K562 (cell line): ENCODE data around the gene PRDM16. TPM values are rescaled to one million over a fixed set of nuclear protein-coding genes. Genes with fewer than 3 reads are reported as not detected.

ENCODE experiments used
- ATAC-seq: fragments of 200-7000 bp; cut with Tn5 transposase; 3 replicates; pipeline ENCODE4 v1.9.1; 2020; ENCODE audit warnings: moderate library complexity
- BruUV-seq: library from RNA; stranded (reverse); fragments of 400-500 nt; replicated peaks from 2 replicates; lab custom pipeline; 2021; lab: Mats Ljungman, UMichigan
- CTCF ChIA-PET: fragments of 300-600 bp; formaldehyde crosslinking; extraction: SDS; loops from one replicate; lab custom pipeline; 2021; ENCODE audit warnings: low intra/inter-chr PET ratio; lab: Yijun Ruan, JAX
- POLR2A ChIA-PET: fragments of 300-600, 350-650 bp; sonication (Branson Sonifier 250); formaldehyde crosslinking; extraction: SDS; loops from one replicate; lab custom pipeline; 2021; ENCODE audit warnings: antibody characterized with exemption, inconsistent platforms; lab: Yijun Ruan, JAX
- DNase-seq, 4 experiments: peaks; one replicate each; pipeline versions ENCODE4 v3.0.0 to v3.0.0-alpha.2; 2011 to 2018; ENCODE audit warnings: low spot score in 3 of 4, mixed read lengths in 3 of 4; ENCODE audit errors: extremely low read depth in 1 of 4
- FAIRE-seq: peaks from 2 replicates; lab custom pipeline; 2011; peaks lifted over from hg19 to GRCh38; lab: Jason Lieb, UNC
- H2AFZ ChIP-seq: 2 replicates; pipeline ENCODE4 v1.6.0; 2011; ENCODE audit warnings: low read depth, low read length, control low read depth, inconsistent platforms
- H3K27ac ChIP-seq: fragments of 200-600 bp; 3 replicates; pipeline ENCODE4 v1.8.0; 2011; ENCODE audit warnings: low read depth, mild to moderate bottlenecking, control low read depth, inconsistent platforms, low read length, moderate library complexity, mixed read lengths; ENCODE audit errors: extremely low read depth
- H3K27me3 ChIP-seq, 2 experiments: fragments of 300-600 bp in 1 of 2; 2 replicates in 1 of 2; 3 replicates in 1 of 2; pipeline versions ENCODE4 v1.6.0 to v1.8.0; 2011; ENCODE audit warnings: inconsistent platforms in 2 of 2, low read length in 2 of 2, mild to moderate bottlenecking in 1 of 2, mixed read lengths in 1 of 2, moderate library complexity in 1 of 2; ENCODE audit not compliant: control insufficient read depth in 2 of 2, insufficient read depth in 2 of 2
- H3K36me3 ChIP-seq: fragments of 300-600 bp; 3 replicates; pipeline ENCODE4 v1.8.0; 2011; ENCODE audit warnings: mild to moderate bottlenecking, low read length, inconsistent platforms; ENCODE audit not compliant: control insufficient read depth, insufficient read depth
- H3K4me1 ChIP-seq, 2 experiments: fragments of 200-600 bp in 1 of 2; replicated peaks in 1 of 2; 2 replicates in 1 of 2; 3 replicates in 1 of 2; pipeline versions ENCODE4 v1.5.1 to v1.8.0; 2011; ENCODE audit warnings: inconsistent platforms in 2 of 2, low read length in 2 of 2, mild to moderate bottlenecking in 1 of 2, mixed read lengths in 1 of 2, moderate library complexity in 1 of 2; ENCODE audit not compliant: control insufficient read depth in 2 of 2, insufficient read depth in 2 of 2
- H3K4me2 ChIP-seq: 2 replicates; pipeline ENCODE4 v1.6.1; 2011; ENCODE audit warnings: low read length, control low read depth, inconsistent platforms, mixed read lengths; ENCODE audit not compliant: insufficient read depth
- H3K4me3 ChIP-seq: fragments of 200-600 bp; sonication (generic), shearing (Covaris generic); 2 replicates; pipeline ENCODE4 v1.5.1; 2016; ENCODE audit warnings: control low read depth, inconsistent platforms
- H3K79me2 ChIP-seq: fragments of 200-600 bp; 3 replicates; pipeline ENCODE4 v1.8.0; 2011; ENCODE audit warnings: low read length, inconsistent platforms; ENCODE audit not compliant: control insufficient read depth, insufficient read depth
- H3K9ac ChIP-seq, 2 experiments: 2 replicates each; pipeline versions ENCODE4 v1.6.0 to v1.6.1; 2011; ENCODE audit warnings: low read depth in 2 of 2, low read length in 2 of 2, control low read depth in 1 of 2, inconsistent platforms in 1 of 2, mild to moderate bottlenecking in 1 of 2, mixed read lengths in 1 of 2; ENCODE audit not compliant: insufficient read depth in 1 of 2
- H3K9me1 ChIP-seq: one replicate; pipeline ENCODE4 v1.6.0; 2011; ENCODE audit warnings: inconsistent platforms, mild to moderate bottlenecking, low read length, moderate library complexity; ENCODE audit not compliant: control insufficient read depth, insufficient read depth
- H3K9me3 ChIP-seq: replicated peaks from 2 replicates; pipeline ENCODE4 v1.5.1; 2011; ENCODE audit warnings: low read depth, low read length, inconsistent platforms; ENCODE audit not compliant: control insufficient read depth, insufficient read depth
- H4K20me1 ChIP-seq: replicated peaks from 2 replicates; pipeline ENCODE4 v1.6.1; 2011; ENCODE audit warnings: low read length, inconsistent platforms, mixed read lengths; ENCODE audit not compliant: control insufficient read depth, insufficient read depth
- ADNP ChIP-seq: fragments of 200-800 bp; sonication (Bioruptor generic); IDR thresholded peaks from 2 replicates; pipeline ENCODE4 v1.6.1; 2016; ENCODE audit warnings: missing genetic modification characterization, missing compliant biosample characterization
- AFF4 ChIP-seq: sonication (generic); formaldehyde crosslinking; IDR thresholded peaks from 2 replicates; pipeline ENCODE4 v1.8.0; 2023; ENCODE audit warnings: mild to moderate bottlenecking, missing genetic modification reagents
- ATF4 ChIP-seq: fragments of 450-650 bp; formaldehyde crosslinking; IDR thresholded peaks from 2 replicates; pipeline ENCODE4 v1.4.0; 2022; ENCODE audit warnings: mild to moderate bottlenecking, moderate library complexity
- GTF2E2 ChIP-seq: fragments of 200-800 bp; sonication (Bioruptor generic); IDR thresholded peaks from 2 replicates; pipeline ENCODE4 v1.6.1; 2016; ENCODE audit warnings: missing genetic modification characterization, missing compliant biosample characterization
- KHSRP ChIP-seq: fragments of 450-650 bp; IDR thresholded peaks from 2 replicates; pipeline ENCODE4 v1.6.1; 2017
- SETDB1 ChIP-seq: IDR thresholded peaks from one replicate; pipeline ENCODE4 v1.6.1; 2012; ENCODE audit warnings: low read length, control low read depth, inconsistent platforms
- SNAPC5 ChIP-seq: fragments of 250-450 bp; sonication (Bioruptor Pico); IDR thresholded peaks from 2 replicates; pipeline ENCODE4 v1.8.0; 2021; ENCODE audit warnings: moderate library complexity, mild to moderate bottlenecking, inconsistent platforms
- TFAM ChIP-seq: fragments of 250-450 bp; sonication (Bioruptor Pico); conservative IDR thresholded peaks from 2 replicates; pipeline ENCODE4 v1.5.0; 2021; ENCODE audit warnings: mild to moderate bottlenecking, moderate library complexity
- ZBTB2 ChIP-seq: fragments of 450-650 bp; IDR thresholded peaks from 2 replicates; pipeline ENCODE4 v1.6.1; 2016; ENCODE audit warnings: antibody characterized with exemption
- WGBS: fragments of 100-300 bp; shearing (Covaris generic); methylation state at CpG from one replicate; pipeline ENCODE4 v1.1.6; 2016; ENCODE audit warnings: low coverage, mixed read lengths; ENCODE audit not compliant: insufficient coverage; ENCODE audit errors: missing lambda C conversion rate; 5-methylcytosine and 5-hydroxymethylcytosine counted together
- in situ Hi-C: fragments of 300-500 bp; cut with MboI; formaldehyde crosslinking; loops from 4 replicates; pipeline ENCODE4 v1.15.0; 2018; ENCODE audit warnings: inconsistent platforms, mixed read lengths
- intact Hi-C: fragments of 100-400 bp; cut with micrococcal nuclease; formaldehyde crosslinking; loops from 2 replicates; pipeline ENCODE4 v1.14.2; 2022
- polyA plus RNA-seq, 8 experiments: library from polyadenylated mRNA; depleted of rRNA in 4 of 8; stranded (reverse) in 5 of 8; unstranded in 3 of 8; fragments of >200 nt; fragmentation: Nextera tagmentation in 2 of 8; fragmentation: Illumina TruSeq in 1 of 8; extraction: Ambion mirVana in 2 of 8; extraction: Trizol in 1 of 8; gene quantifications; 2 replicates each; pipeline versions ENCODE4 v1.2.1 to v1.2.3, GENCODE V29; 2011 to 2014; ENCODE audit warnings: inconsistent platforms in 1 of 8, missing spikeins in 1 of 8
- total RNA-seq, 7 experiments: library from RNA; depleted of rRNA in 6 of 7; stranded (reverse); fragments of >200 nt in 6 of 7; fragmentation: Illumina TruSeq in 2 of 7; extraction: Trizol in 2 of 7; gene quantifications; 2 replicates each; pipeline versions ENCODE4 v1.2.1 to v1.2.3, GENCODE V29; 2011 to 2021; ENCODE audit warnings: low replicate concordance in 1 of 7

The PRDM16 gene
- total and polyA plus RNA-seq, 9 of the 15 experiments (the other 6 are each of a cell fraction or from before 2014, with no cell fraction given): 0.10 to 0.27 TPM; not detected in 7

GRCh38 chr1:3292051-3292722 lies 223.2 kb downstream of the PRDM16 start:
- POLR2A ChIA-PET: no interaction called here
- no peak for FAIRE-seq
- Histone ChIP-seq H3K27ac (no peak overlapping the region), H3K79me2 (no peaks in the 10 kb centered on the region), H3K4me3 (no peak overlapping the region), H3K36me3 (no peaks in the 10 kb centered on the region), H3K9me3 (no peaks in the 10 kb centered on the region), H2AFZ (no peak overlapping the region), H3K9ac (no peak overlapping the region), H4K20me1 (peaks cover 28% of the 10 kb centered on the region), H3K4me2 (no peak overlapping the region), H3K4me1 (peaks cover 0 to 3% of the 10 kb centered on the region in 2 experiments; a peak in 1 of 5 replicates), H3K27me3 (peaks cover 47 to 90% of the 10 kb centered on the region in 2 experiments; a peak in 4 of 5 replicates), H3K9me1 (no peaks in the 10 kb centered on the region)
- no peak for TF ChIP-seq ADNP
- no peak for TF ChIP-seq SETDB1
- TF ChIP-seq GTF2E2 (tag): no peak
- no peak for TF ChIP-seq AFF4 (CRISPR knock-in tag)
- TF ChIP-seq KHSRP: no peak
- no peak for TF ChIP-seq ZBTB2
- TF ChIP-seq SNAPC5 (CRISPR knock-in tag): no peak
- TF ChIP-seq TFAM: no peak
- TF ChIP-seq ATF4 (CRISPR knock-in tag): no peak
- 3% methylated on average over 29 of the region's 33 CpGs for WGBS
- BruUV-seq: no TSS peak
- DNase-seq: no peak
- in situ Hi-C loops: no loop called here
- no peak for ATAC-seq
- intact Hi-C loops: no loop called here
- CTCF ChIA-PET: no interaction called here
